Measurements from ENCODE around the gene DCAF15. TPM values are rescaled to one million over a fixed set of nuclear protein-coding genes. Genes with fewer than 3 reads are reported as not detected.
"Not testable (repeated sequence)": the region's sequence is repeated elsewhere in the genome, so short reads cannot be mapped to it uniquely, and the experiment has no call there.

Gene DCAF15
- total RNA-seq, 1 donor from 2014 or later, result 6.3 TPM

DNA sequence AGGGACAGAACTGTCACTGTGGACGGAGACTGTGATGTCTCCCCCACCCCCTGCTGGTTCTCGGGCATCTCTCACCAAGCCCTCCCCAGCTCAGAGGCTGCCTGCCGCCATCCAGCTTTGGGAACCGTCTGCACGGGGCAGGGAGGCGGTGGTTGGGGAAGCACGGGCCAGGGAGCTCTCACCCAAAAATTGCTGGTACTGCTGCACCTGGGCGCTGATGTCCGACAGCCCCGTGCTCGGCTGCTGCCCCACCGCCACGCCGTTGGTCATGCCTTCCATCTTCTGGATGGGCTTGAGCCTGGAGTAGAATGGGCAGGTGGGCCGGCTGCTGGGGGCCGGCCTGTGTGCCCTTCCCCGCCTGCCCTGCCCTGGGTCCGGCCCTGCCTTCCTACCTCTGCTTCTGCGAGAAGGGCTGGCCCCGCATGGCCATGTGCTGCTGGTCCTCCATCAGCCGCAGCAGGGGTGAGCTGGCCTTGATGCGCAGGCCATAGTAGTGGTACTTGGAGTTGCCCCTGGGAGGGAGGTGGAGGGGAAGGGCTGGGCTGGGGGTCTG, 16.1 kb downstream of the DCAF15 start:
- DNase-seq (ENCODE audit: low read depth) (no peak), FAIRE-seq (no peak)
- Histone ChIP-seq H3K36me3 (ENCODE audit: control insufficient read depth, insufficient read depth, low read length) (peaks cover 4% of the 10 kb centered on the region), H3K4me3 (ENCODE audit: low read depth, low read length) (no peak overlapping the region), H3K27me3 (ENCODE audit: control insufficient read depth, insufficient read depth, low read length) (no peaks in the 10 kb centered on the region)
- TF ChIP-seq, protein P1, sequence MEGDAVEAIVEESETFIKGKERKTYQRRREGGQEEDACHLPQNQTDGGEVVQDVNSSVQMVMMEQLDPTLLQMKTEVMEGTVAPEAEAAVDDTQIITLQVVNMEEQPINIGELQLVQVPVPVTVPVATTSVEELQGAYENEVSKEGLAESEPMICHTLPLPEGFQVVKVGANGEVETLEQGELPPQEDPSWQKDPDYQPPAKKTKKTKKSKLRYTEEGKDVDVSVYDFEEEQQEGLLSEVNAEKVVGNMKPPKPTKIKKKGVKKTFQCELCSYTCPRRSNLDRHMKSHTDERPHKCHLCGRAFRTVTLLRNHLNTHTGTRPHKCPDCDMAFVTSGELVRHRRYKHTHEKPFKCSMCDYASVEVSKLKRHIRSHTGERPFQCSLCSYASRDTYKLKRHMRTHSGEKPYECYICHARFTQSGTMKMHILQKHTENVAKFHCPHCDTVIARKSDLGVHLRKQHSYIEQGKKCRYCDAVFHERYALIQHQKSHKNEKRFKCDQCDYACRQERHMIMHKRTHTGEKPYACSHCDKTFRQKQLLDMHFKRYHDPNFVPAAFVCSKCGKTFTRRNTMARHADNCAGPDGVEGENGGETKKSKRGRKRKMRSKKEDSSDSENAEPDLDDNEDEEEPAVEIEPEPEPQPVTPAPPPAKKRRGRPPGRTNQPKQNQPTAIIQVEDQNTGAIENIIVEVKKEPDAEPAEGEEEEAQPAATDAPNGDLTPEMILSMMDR (IDR thresholded peaks at IDR 0.05; ENCODE audit: insufficient read depth, low read length, severe bottlenecking), result no peak

DNA sequence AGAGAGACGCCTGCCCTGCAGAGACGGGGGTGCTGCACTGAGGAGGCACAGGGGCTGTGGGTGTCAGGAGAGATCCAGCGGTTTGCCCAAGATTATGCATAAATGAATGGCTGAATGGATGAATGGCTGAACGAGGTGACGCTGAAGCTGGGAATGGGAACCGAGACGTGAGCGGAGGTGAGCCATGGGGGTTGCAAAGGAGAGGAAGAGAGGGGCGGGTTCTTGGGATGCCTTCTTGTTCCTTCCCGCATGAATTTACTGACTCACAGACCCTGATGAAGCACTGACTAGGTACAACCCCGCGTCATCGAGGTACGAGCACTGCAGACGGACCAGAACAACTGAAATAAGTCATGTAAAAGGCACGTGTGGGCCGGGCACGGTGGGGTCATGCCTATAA, 16.7 kb downstream of the DCAF15 start:
- no peak for DNase-seq (ENCODE audit: low read depth)
- no peak for FAIRE-seq
- no peaks in the 10 kb centered on the region for H3K27me3 ChIP-seq (ENCODE audit: control insufficient read depth, insufficient read depth, low read length)
- no peak overlapping the region for H3K4me3 ChIP-seq (ENCODE audit: low read depth, low read length)
- TF ChIP-seq, protein P1 (IDR thresholded peaks at IDR 0.05; ENCODE audit: insufficient read depth, low read length, severe bottlenecking), result no peak
- peaks cover 4% of the 10 kb centered on the region for H3K36me3 ChIP-seq (ENCODE audit: control insufficient read depth, insufficient read depth, low read length)

DNA sequence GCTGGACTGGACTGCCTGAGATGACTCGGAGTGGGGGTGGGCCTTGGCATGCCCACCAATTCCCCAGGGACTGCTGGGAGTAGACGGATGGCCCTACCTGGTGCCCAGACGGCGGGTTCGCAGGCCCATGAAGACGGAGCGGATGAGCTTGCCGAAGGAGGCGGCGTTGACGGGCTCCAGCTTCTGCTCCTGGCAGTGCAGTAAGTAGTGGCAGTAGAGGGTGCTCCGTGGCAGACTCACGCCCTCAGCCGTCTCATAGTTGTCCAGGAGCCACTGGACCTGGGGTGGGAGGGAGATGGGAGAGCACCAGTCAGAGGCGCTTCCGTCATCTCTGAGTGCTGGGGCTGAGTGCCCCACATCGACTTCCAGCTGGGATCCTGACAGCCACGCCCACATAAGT, 17.6 kb downstream of the DCAF15 start:
- peaks cover 4% of the 10 kb centered on the region for H3K36me3 ChIP-seq (ENCODE audit: control insufficient read depth, insufficient read depth, low read length)
- TF ChIP-seq, protein P1 (IDR thresholded peaks at IDR 0.05; ENCODE audit: insufficient read depth, low read length, severe bottlenecking), result no peak
- no peaks in the 10 kb centered on the region for H3K27me3 ChIP-seq (ENCODE audit: control insufficient read depth, insufficient read depth, low read length)
- H3K4me3 ChIP-seq (ENCODE audit: low read depth, low read length), result no peak overlapping the region
- FAIRE-seq (no peak), DNase-seq (ENCODE audit: low read depth) (no peak)

DNA sequence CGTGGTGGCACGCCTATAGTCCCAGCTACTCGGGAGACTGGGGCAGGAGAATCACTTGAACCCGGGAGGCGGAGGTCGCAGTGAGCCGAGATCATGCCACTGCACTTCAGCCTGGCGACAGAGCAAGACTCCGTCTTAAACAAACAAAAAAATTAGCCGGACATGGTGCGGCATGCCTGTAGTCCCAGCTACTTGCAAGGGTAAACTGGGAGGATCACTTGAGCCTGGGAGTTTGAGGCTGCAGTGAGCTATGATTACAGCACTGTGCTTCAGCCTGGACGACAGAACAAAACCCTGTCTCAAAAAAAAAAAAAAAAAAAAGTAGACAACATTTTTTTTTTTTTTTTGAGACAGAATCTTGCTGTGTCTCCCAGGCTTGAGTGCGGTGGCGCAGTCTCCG, 19.6 kb downstream of the DCAF15 start:
- peak; percentile 20 for DNase-seq (ENCODE audit: low read depth)
- H3K36me3 ChIP-seq (ENCODE audit: control insufficient read depth, insufficient read depth, low read length); H3K4me3 ChIP-seq (ENCODE audit: low read depth, low read length); H3K27me3 ChIP-seq (ENCODE audit: control insufficient read depth, insufficient read depth, low read length); FAIRE-seq: not testable (repeated sequence)

DNA sequence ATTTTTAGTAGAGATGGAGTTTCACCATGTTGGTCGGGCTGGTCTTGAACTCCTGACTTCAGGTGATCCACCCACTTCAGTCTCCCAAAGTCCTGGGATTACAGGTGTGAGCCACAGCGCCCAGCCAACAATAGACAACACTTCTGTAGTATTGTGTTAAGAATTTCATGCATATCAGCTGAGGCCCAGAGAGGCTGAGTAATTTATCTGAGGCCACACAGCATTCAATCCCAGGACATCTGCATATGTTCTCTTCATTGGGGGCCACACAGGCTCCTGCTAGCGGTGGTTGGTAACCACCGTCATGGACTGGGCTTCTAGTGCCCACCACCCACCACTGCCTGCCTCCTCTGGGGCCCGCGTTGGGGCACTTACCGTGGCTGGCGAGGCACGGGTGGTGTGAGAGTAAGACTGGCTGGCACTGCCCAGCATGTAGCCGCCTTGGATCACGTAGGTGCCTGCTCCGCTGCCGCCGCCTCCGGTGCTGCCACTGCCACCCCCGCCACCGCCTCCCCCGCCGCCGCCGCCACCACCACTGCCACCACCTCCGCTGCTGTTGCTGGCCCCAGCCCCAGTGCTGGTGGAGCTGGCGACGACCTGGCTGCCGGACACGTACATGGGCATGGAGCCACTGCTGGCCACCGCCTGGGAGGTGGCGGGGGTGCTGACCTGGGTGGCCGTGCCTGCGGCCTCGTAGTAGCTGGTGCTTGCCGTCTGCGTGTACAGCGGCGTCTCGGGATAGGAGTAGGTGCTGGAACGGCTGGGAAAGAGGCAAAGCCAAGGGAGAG, 20.3 kb downstream of the DCAF15 start:
- Histone ChIP-seq H3K27me3 (ENCODE audit: control insufficient read depth, insufficient read depth, low read length) (no peaks in the 10 kb centered on the region), H3K4me3 (ENCODE audit: low read depth, low read length) (no peak overlapping the region), H3K36me3 (ENCODE audit: control insufficient read depth, insufficient read depth, low read length) (peaks cover 2% of the 10 kb centered on the region)
- TF ChIP-seq, protein P1 (IDR thresholded peaks at IDR 0.05; ENCODE audit: insufficient read depth, low read length, severe bottlenecking), result no peak
- FAIRE-seq, result no peak
- DNase-seq (ENCODE audit: low read depth), result no peak

DNA sequence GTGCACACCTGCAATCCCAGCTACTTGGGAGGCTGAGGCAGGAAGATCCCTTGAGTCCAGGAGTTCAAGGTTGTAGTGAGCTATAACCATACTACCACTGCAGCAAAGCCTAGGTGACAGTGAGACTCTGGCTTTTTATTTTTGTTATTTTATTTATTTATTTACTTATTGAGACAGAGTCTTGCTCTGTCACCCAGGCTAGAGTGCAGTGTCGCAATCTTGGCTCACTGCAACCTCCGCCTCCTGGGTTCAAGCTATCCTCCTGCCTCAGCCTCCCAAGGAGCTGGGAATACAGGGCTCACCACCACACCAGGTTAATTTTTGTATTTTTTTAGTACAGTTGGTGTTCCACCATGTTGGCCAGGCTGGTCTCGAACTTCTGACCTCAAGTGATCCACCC, 21.2 kb downstream of the DCAF15 start:
- DNase-seq (ENCODE audit: low read depth); H3K27me3 ChIP-seq (ENCODE audit: control insufficient read depth, insufficient read depth, low read length); H3K4me3 ChIP-seq (ENCODE audit: low read depth, low read length); H3K36me3 ChIP-seq (ENCODE audit: control insufficient read depth, insufficient read depth, low read length); FAIRE-seq: not testable (repeated sequence)

DNA sequence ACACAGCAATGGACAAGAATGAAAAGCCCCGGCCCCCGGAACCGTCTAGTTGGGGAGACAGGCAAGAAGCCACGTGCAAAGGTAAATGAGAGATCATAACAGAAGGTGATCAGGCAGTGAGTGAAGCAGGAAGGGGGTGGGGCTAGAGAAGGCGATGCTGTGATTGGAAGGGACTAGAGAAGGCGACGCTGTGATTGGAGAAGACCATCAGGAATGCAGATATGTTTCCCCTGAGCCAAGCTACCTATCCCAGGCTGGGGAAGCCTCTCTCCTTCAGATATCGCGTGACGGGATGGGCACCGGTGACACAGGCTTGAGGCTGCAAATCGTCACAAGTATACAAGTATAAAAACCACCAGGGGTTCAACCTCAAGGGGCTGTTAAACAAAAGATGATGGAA, 21.8 kb downstream of the DCAF15 start:
- TF ChIP-seq, protein P1 (IDR thresholded peaks at IDR 0.05; ENCODE audit: insufficient read depth, low read length, severe bottlenecking), result no peak
- H3K27me3 ChIP-seq (ENCODE audit: control insufficient read depth, insufficient read depth, low read length), result no peaks in the 10 kb centered on the region
- peaks cover 2% of the 10 kb centered on the region for H3K36me3 ChIP-seq (ENCODE audit: control insufficient read depth, insufficient read depth, low read length)
- peak; percentile 93 for DNase-seq (ENCODE audit: low read depth)
- H3K4me3 ChIP-seq (ENCODE audit: low read depth, low read length), result no peak overlapping the region
- peak; percentile 99 for FAIRE-seq
